ENCODE data around the gene RGS9BP. TPM values are rescaled to one million over a fixed set of nuclear protein-coding genes. Genes with fewer than 3 reads are reported as not detected.

The RGS9BP gene
- total and polyA plus RNA-seq, 2 experiments from 2014 or later = 0.83 TPM; not detected in 1

DNA sequence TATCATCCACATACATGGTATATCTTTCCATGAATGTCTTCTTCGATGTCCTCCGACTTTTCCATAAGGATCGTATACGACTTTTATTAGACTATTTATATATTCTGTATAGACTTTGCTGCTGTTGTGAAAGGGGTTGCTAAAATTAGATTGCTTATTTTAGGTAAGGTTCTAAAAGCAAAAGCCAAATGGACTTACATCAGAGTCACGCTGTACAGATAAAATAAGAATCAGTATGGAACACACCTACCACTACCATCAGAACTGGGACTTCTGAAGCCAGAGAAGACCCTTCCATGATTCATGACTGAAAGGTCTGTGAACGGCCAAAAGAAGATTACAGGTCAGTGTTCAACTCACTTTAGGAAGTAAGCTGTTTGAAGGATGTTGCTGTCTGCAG lies 9.6 kb upstream of the RGS9BP start:
- Mint-ChIP-seq H3K36me3 (ENCODE audit: low read depth) (peaks cover 7% of the 10 kb centered on the region; the same call in 1 of the 3 replicates), H3K4me1 (peaks cover 2% of the 10 kb centered on the region; the same call in 2 of the 3 replicates), H3K9me3 (no peaks in the 10 kb centered on the region), H3K27me3 (ENCODE audit: insufficient read depth, low read depth, poor library complexity) (peaks cover 2% of the 10 kb centered on the region), H3K27ac (no peak overlapping the region), H3K4me3 (no peak overlapping the region)
- H3K27ac ChIP-seq (ENCODE audit: low read depth) = no peak overlapping the region
- no peak overlapping the region for H3K4me2 ChIP-seq
- H3F3A ChIP-seq (replicated peaks; ENCODE audit: low read depth) = no peaks in the 10 kb centered on the region
- H3K27me3 ChIP-seq (ENCODE audit: insufficient read depth) = no peaks in the 10 kb centered on the region
- no peak for ATAC-seq
- no peak overlapping the region for H2AFZ ChIP-seq
- no peak for DNase-seq (ENCODE audit: low spot score)
- H3K4me3 ChIP-seq = no peak overlapping the region
- H3K4me1 ChIP-seq (ENCODE audit: insufficient read depth) = no peaks in the 10 kb centered on the region
- no peaks in the 10 kb centered on the region for H3K9me2 ChIP-seq (ENCODE audit: insufficient read depth)
- H3K79me2 ChIP-seq (replicated peaks; ENCODE audit: insufficient read depth) = peaks cover 95% of the 10 kb centered on the region
- H4K20me1 ChIP-seq (replicated peaks; ENCODE audit: insufficient read depth) = peaks cover 6% of the 10 kb centered on the region
- TF ChIP-seq, protein P1, sequence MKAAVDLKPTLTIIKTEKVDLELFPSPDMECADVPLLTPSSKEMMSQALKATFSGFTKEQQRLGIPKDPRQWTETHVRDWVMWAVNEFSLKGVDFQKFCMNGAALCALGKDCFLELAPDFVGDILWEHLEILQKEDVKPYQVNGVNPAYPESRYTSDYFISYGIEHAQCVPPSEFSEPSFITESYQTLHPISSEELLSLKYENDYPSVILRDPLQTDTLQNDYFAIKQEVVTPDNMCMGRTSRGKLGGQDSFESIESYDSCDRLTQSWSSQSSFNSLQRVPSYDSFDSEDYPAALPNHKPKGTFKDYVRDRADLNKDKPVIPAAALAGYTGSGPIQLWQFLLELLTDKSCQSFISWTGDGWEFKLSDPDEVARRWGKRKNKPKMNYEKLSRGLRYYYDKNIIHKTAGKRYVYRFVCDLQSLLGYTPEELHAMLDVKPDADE (IDR thresholded peaks at IDR 0.05) = no peak
- TF ChIP-seq POLR2AphosphoS5 (IDR thresholded peaks at IDR 0.05; ENCODE audit: low read depth) (no peak), NANOG (IDR thresholded peaks at IDR 0.05; ENCODE audit: borderline replicate concordance) (no peak), CREB1 (CRISPR knock-in tag; IDR thresholded peaks at IDR 0.05; ENCODE audit: low read depth) (no peak), STAT1 (IDR thresholded peaks at IDR 0.05; ENCODE audit: unreplicated experiment) (no peak), REST (IDR thresholded peaks at IDR 0.05; ENCODE audit: unreplicated experiment) (no peak), CTCF (conservative IDR thresholded peaks at IDR 0.05; ENCODE audit: low read depth in 2 of 2) (no peak), EZH2phosphoT487 (IDR thresholded peaks at IDR 0.05; ENCODE audit: unreplicated experiment) (no peak), ZNF462 (CRISPR knock-in tag; IDR thresholded peaks at IDR 0.05) (no peak), EZH2 (IDR thresholded peaks at IDR 0.05; ENCODE audit: low read depth, unreplicated experiment) (no peak), ZNF331 (CRISPR knock-in tag; IDR thresholded peaks at IDR 0.05; ENCODE audit: low read depth) (no peak), ZNF114 (CRISPR knock-in tag; IDR thresholded peaks at IDR 0.05) (no peak), JUNB (IDR thresholded peaks at IDR 0.05; ENCODE audit: unreplicated experiment) (no peak)
- no peaks in the 10 kb centered on the region for H3K36me3 ChIP-seq (ENCODE audit: insufficient read depth)
